ENCODE results near the gene ACTL10. TPM values are rescaled to one million over a fixed set of nuclear protein-coding genes. Genes with fewer than 3 reads are reported as not detected.

ACTL10 gene
- total and polyA plus RNA-seq, 2 of the 13 experiments (the other 11 are each of a cell fraction or from before 2014, with no cell fraction given): not detected

DNA sequence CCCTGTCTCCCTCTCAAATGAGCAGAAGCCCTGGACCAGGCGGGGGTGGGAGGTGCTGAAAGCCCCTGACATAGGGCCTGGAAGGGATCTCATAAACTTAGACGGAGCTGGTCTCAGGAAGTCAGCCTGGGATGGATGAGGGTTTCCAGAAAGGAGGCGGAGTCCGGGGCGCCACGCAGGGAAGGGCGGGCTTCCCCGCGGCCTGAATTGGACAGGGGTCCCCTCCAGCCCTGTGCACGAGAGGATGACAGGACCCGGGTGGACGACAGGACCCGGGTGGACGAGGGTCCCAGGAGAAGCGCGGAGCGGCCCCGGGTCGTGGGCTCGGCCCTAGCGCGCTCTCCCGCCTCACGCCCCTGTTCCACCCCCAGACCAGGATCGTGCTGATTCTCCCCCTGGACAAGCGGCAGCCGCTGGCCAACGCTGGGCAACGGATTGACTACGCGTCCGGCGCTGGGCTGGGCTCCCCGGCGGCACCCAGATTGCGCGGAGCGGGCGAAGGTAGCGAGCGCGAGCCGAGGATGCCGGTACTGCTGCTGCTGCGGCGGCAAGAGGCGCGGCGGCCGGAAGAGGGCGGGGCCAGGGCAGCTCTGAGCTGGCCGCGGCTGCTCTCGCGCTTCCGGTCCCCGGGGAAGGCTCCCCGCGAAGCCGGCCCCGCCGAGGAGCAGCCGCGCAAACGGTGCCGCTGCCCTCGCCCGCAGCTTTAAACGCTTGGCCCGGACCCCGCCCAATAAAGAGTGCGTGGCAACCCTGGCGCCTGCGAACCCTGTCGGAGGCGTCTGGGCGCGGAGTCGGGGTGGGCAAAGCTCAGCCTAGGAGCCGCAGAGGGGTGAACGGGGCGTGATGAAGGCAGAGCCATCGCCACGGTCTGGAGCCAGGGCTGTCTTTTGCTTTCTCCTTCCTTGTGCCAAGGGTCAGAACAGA, 3.3 kb upstream of the ACTL10 start (continued):
- TF ChIP-seq, protein P1, sequence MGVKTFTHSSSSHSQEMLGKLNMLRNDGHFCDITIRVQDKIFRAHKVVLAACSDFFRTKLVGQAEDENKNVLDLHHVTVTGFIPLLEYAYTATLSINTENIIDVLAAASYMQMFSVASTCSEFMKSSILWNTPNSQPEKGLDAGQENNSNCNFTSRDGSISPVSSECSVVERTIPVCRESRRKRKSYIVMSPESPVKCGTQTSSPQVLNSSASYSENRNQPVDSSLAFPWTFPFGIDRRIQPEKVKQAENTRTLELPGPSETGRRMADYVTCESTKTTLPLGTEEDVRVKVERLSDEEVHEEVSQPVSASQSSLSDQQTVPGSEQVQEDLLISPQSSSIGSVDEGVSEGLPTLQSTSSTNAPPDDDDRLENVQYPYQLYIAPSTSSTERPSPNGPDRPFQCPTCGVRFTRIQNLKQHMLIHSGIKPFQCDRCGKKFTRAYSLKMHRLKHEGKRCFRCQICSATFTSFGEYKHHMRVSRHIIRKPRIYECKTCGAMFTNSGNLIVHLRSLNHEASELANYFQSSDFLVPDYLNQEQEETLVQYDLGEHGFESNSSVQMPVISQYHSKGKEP (CRISPR knock-in tag; IDR thresholded peaks at IDR 0.05): no peak
- TF ChIP-seq ZNF326 (CRISPR knock-in tag; IDR thresholded peaks at IDR 0.05; ENCODE audit: borderline replicate concordance): peak; percentile 97; the same call in 1 of the 2 replicates
- peak; percentile 94 for TF ChIP-seq ZNF879 (CRISPR knock-in tag; IDR thresholded peaks at IDR 0.05)
- TF ChIP-seq STAG1 (CRISPR knock-in tag; IDR thresholded peaks at IDR 0.05): 0 out of 2 replicates have a peak, but pooled peaks have one; percentile 18
- TF ChIP-seq CEBPB (IDR thresholded peaks at IDR 0.05; ENCODE audit: borderline replicate concordance, low read depth, low read length): no peak
- TF ChIP-seq, protein P2, sequence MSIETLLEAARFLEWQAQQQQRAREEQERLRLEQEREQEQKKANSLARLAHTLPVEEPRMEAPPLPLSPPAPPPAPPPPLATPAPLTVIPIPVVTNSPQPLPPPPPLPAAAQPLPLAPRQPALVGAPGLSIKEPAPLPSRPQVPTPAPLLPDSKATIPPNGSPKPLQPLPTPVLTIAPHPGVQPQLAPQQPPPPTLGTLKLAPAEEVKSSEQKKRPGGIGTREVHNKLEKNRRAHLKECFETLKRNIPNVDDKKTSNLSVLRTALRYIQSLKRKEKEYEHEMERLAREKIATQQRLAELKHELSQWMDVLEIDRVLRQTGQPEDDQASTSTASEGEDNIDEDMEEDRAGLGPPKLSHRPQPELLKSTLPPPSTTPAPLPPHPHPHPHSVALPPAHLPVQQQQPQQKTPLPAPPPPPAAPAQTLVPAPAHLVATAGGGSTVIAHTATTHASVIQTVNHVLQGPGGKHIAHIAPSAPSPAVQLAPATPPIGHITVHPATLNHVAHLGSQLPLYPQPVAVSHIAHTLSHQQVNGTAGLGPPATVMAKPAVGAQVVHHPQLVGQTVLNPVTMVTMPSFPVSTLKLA (IDR thresholded peaks at IDR 0.05): no peak
- TF ChIP-seq, protein P3, sequence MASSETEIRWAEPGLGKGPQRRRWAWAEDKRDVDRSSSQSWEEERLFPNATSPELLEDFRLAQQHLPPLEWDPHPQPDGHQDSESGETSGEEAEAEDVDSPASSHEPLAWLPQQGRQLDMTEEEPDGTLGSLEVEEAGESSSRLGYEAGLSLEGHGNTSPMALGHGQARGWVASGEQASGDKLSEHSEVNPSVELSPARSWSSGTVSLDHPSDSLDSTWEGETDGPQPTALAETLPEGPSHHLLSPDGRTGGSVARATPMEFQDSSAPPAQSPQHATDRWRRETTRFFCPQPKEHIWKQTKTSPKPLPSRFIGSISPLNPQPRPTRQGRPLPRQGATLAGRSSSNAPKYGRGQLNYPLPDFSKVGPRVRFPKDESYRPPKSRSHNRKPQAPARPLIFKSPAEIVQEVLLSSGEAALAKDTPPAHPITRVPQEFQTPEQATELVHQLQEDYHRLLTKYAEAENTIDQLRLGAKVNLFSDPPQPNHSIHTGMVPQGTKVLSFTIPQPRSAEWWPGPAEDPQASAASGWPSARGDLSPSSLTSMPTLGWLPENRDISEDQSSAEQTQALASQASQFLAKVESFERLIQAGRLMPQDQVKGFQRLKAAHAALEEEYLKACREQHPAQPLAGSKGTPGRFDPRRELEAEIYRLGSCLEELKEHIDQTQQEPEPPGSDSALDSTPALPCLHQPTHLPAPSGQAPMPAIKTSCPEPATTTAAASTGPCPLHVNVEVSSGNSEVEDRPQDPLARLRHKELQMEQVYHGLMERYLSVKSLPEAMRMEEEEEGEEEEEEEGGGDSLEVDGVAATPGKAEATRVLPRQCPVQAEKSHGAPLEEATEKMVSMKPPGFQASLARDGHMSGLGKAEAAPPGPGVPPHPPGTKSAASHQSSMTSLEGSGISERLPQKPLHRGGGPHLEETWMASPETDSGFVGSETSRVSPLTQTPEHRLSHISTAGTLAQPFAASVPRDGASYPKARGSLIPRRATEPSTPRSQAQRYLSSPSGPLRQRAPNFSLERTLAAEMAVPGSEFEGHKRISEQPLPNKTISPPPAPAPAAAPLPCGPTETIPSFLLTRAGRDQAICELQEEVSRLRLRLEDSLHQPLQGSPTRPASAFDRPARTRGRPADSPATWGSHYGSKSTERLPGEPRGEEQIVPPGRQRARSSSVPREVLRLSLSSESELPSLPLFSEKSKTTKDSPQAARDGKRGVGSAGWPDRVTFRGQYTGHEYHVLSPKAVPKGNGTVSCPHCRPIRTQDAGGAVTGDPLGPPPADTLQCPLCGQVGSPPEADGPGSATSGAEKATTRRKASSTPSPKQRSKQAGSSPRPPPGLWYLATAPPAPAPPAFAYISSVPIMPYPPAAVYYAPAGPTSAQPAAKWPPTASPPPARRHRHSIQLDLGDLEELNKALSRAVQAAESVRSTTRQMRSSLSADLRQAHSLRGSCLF (CRISPR knock-in tag; IDR thresholded peaks at IDR 0.05; ENCODE audit: borderline replicate concordance): no peak
- TF ChIP-seq CENPX (CRISPR knock-in tag; IDR thresholded peaks at IDR 0.05): no peak; the same call in 1 of the 2 replicates
- TF ChIP-seq, protein P4, sequence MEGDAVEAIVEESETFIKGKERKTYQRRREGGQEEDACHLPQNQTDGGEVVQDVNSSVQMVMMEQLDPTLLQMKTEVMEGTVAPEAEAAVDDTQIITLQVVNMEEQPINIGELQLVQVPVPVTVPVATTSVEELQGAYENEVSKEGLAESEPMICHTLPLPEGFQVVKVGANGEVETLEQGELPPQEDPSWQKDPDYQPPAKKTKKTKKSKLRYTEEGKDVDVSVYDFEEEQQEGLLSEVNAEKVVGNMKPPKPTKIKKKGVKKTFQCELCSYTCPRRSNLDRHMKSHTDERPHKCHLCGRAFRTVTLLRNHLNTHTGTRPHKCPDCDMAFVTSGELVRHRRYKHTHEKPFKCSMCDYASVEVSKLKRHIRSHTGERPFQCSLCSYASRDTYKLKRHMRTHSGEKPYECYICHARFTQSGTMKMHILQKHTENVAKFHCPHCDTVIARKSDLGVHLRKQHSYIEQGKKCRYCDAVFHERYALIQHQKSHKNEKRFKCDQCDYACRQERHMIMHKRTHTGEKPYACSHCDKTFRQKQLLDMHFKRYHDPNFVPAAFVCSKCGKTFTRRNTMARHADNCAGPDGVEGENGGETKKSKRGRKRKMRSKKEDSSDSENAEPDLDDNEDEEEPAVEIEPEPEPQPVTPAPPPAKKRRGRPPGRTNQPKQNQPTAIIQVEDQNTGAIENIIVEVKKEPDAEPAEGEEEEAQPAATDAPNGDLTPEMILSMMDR (CRISPR knock-in tag; IDR thresholded peaks at IDR 0.05): no peak
- TF ChIP-seq, protein P5, sequence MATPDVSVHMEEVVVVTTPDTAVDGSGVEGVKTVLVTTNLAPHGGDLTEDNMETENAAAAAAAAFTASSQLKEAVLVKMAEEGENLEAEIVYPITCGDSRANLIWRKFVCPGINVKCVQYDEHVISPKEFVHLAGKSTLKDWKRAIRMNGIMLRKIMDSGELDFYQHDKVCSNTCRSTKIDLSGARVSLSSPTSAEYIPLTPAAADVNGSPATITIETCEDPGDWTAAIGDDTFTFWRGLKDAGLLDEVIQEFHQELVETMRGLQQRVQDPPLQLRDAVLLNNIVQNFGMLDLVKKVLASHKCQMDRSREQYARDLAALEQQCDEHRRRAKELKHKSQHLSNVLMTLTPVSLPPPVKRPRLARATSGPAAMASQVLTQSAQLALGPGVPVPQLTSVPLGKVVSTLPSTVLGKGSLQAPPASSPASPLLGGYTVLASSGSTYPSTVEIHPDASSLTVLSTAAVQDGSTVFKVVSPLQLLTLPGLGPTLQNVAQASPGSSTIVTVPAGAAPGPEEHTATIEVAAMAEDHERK (CRISPR knock-in tag; IDR thresholded peaks at IDR 0.05; ENCODE audit: low read depth): no peak; the same call in 1 of the 2 replicates
- TF ChIP-seq ZNF207 (IDR thresholded peaks at IDR 0.05; ENCODE audit: borderline replicate concordance): 0 out of 2 replicates have a peak, but pooled peaks have one; percentile 26
- TF ChIP-seq ZNF501 (CRISPR knock-in tag; IDR thresholded peaks at IDR 0.05): peak; percentile 96
- no peak for TF ChIP-seq ZNF75D (CRISPR knock-in tag; IDR thresholded peaks at IDR 0.05; ENCODE audit: borderline replicate concordance)
- peak; percentile 99 for TF ChIP-seq AGO1 (IDR thresholded peaks at IDR 0.05; ENCODE audit: low read depth, low read length, poor library complexity, severe bottlenecking)
- peak; percentile 94 for TF ChIP-seq TSC22D2 (CRISPR knock-in tag; IDR thresholded peaks at IDR 0.05; ENCODE audit: borderline replicate concordance)
- peak; percentile 89; the same call in 1 of the 2 replicates for TF ChIP-seq ZNF776 (CRISPR knock-in tag; IDR thresholded peaks at IDR 0.05)
